ENCODE data around the gene GJA9. TPM values are rescaled to one million over a fixed set of nuclear protein-coding genes. Genes with fewer than 3 reads are reported as not detected.
"Not testable (repeated sequence)": the region's sequence is repeated elsewhere in the genome, so short reads cannot be mapped to it uniquely, and the experiment has no call there.

GJA9 gene
- polyA plus RNA-seq, 1 experiment, result 0.05 TPM

DNA sequence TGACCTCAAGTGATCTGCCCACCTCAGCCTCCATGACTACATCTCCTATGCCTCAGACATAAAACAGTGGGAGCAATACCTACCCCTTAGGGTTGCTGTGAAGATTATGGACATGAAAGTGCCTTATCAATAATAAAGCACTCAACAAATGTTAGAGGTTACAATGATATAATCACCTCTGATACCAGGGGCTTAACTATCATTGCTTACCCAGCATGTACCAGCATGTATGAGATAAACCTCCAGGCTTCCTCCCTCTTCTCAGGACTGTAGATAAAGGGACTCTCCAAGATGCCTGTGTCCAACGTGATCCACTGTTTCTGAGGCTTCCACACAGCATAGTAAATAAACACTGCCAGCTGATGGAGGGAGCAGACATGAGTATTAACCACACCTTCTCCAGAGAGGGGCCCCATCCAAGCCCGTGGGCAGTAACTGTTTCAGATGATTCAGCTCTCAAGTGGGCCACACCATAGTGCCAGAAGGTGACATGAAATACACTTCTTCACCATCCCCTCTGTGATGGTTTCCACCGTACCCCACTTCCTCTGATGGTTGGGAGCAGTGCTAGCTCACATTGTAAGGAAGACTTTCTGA is 34.1 kb upstream of the GJA9 start:
- Histone ChIP-seq H3K27me3 (ENCODE audit: control insufficient read depth, insufficient read depth, low read length) (no peaks in the 10 kb centered on the region), H3K36me3 (ENCODE audit: control insufficient read depth, insufficient read depth, low read length) (no peaks in the 10 kb centered on the region), H3K4me3 (ENCODE audit: low read depth, low read length) (no peak overlapping the region)
- CTCF ChIA-PET, result interaction anchor here (1.1 kb wide), 1 partner anchor 8 kb away, joined by 3 read pairs; no protein-coding TSS in a partner anchor
- TF ChIP-seq, protein P1, sequence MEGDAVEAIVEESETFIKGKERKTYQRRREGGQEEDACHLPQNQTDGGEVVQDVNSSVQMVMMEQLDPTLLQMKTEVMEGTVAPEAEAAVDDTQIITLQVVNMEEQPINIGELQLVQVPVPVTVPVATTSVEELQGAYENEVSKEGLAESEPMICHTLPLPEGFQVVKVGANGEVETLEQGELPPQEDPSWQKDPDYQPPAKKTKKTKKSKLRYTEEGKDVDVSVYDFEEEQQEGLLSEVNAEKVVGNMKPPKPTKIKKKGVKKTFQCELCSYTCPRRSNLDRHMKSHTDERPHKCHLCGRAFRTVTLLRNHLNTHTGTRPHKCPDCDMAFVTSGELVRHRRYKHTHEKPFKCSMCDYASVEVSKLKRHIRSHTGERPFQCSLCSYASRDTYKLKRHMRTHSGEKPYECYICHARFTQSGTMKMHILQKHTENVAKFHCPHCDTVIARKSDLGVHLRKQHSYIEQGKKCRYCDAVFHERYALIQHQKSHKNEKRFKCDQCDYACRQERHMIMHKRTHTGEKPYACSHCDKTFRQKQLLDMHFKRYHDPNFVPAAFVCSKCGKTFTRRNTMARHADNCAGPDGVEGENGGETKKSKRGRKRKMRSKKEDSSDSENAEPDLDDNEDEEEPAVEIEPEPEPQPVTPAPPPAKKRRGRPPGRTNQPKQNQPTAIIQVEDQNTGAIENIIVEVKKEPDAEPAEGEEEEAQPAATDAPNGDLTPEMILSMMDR (IDR thresholded peaks at IDR 0.05; ENCODE audit: insufficient read depth, low read depth, low read length), result no peak
- POLR2A ChIA-PET, result no interaction called here
- DNase-seq (ENCODE audit: low read depth), result no peak

DNA sequence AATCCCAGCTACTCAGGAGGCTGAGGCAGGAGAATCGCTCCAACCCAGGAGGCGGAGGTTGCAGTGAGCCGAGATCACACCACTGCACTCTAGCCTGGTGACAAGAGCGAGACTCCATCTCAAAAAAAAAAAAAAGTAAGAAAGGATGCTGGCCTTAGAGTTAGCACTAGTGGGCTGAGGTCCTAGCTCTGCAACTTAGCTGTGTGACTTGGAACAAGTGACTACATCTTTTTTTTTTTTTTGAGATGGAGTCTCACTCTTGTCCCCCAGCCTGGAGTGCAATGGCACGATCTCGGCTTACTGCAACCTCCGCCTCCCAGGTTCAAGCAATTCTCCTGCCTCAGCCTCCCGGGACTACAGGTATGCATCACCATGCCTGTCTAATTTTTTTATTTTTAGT is 33.5 kb upstream of the GJA9 start:
- H3K4me3 ChIP-seq (ENCODE audit: low read depth, low read length); DNase-seq (ENCODE audit: low read depth); H3K27me3 ChIP-seq (ENCODE audit: control insufficient read depth, insufficient read depth, low read length); POLR2A ChIA-PET; H3K36me3 ChIP-seq (ENCODE audit: control insufficient read depth, insufficient read depth, low read length): not testable (repeated sequence)
- CTCF ChIA-PET, result interaction anchor here (0.6 kb wide), 1 partner anchor 91 kb away, joined by 3 read pairs; no protein-coding TSS in a partner anchor

DNA sequence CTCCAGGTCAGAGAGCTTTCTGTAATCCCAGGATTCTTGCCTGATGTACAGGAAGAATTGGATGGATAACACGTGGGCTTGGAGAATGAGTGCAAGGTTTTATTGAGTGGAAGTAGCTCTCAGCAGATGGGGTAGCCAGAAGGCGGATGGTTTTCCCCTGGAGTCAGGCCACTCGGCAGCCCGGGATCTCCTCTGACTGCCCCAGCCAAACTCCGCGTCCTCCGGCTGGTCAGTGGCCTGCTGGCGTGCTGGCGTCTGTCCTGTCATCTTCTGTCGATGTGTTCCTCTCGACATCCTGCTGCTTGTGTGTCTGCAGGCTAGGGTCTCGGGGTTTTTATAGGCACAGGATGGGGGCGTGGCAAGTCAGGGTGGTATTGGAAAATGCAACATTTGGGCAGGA is 27.4 kb upstream of the GJA9 start:
- ChIA-PET CTCF (no interaction called here), POLR2A (no interaction called here)
- DNase-seq (ENCODE audit: low read depth), result no peak
- TF ChIP-seq, protein P1 (IDR thresholded peaks at IDR 0.05; ENCODE audit: insufficient read depth, low read depth, low read length), result no peak
- Histone ChIP-seq H3K36me3 (ENCODE audit: control insufficient read depth, insufficient read depth, low read length) (no peaks in the 10 kb centered on the region), H3K4me3 (ENCODE audit: low read depth, low read length) (no peak overlapping the region), H3K27me3 (ENCODE audit: control insufficient read depth, insufficient read depth, low read length) (no peaks in the 10 kb centered on the region)

DNA sequence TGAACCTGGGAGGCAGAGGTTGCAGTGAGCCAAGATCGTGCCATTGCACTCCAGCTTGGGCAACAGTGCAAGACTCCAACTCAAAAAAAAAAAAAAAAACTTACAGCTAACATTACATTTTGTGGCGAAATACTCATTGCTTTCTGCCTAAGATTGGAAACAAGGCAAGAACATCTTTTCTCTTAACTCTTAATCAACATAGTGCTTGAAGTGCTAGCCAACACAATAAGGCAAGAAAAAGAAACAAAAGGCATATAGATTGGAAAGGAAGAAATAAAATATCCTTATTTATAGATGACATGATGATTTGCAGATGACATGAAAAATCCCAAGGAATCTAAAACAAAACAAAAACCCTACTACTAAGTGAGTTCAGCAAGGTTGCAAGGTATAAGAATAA is 24.6 kb upstream of the GJA9 start:
- Histone ChIP-seq H3K36me3 (ENCODE audit: control insufficient read depth, insufficient read depth, low read length) (no peaks in the 10 kb centered on the region), H3K27me3 (ENCODE audit: control insufficient read depth, insufficient read depth, low read length) (no peaks in the 10 kb centered on the region), H3K4me3 (ENCODE audit: low read depth, low read length) (no peak overlapping the region)
- TF ChIP-seq, protein P1 (IDR thresholded peaks at IDR 0.05; ENCODE audit: insufficient read depth, low read depth, low read length), result no peak
- DNase-seq (ENCODE audit: low read depth), result no peak
- CTCF ChIA-PET, result no interaction called here
- POLR2A ChIA-PET, result no interaction called here

DNA sequence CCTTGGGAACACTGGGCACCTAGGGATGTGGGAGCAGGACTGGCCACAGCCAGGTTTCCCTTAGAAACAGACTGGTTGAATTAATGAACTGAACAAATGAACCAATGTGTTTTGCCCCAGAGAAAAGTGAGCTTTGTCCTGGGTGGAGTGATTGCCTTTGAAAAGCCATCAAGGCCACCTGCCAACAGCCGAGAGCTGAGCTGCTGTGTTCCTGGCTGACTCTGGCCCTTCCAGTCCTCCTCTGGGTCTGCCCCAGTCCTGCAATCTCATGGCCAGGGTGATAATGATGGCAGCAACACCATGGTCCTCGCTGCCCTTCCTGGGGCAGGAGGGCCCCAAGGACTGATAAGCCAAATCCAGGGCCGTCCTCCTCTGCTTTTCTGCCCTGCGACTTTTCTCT is 18.2 kb upstream of the GJA9 start:
- H3K4me3 ChIP-seq (ENCODE audit: low read depth, low read length), result no peak overlapping the region

More for the DNA sequence above, 18.2 kb upstream of the GJA9 start:
- CTCF ChIA-PET, result no interaction called here
- DNase-seq (ENCODE audit: low read depth), result no peak
- Histone ChIP-seq H3K27me3 (ENCODE audit: control insufficient read depth, insufficient read depth, low read length) (no peaks in the 10 kb centered on the region), H3K36me3 (ENCODE audit: control insufficient read depth, insufficient read depth, low read length) (no peaks in the 10 kb centered on the region)
- TF ChIP-seq, protein P1 (IDR thresholded peaks at IDR 0.05; ENCODE audit: insufficient read depth, low read depth, low read length), result no peak
- POLR2A ChIA-PET, result no interaction called here

Measured in BJ (cell line).